ENCODE measurements around the gene RSPO4.
"Not testable (repeated sequence)": the region's sequence is repeated elsewhere in the genome, so short reads cannot be mapped to it uniquely, and the experiment has no call there.

RSPO4 gene

DNA sequence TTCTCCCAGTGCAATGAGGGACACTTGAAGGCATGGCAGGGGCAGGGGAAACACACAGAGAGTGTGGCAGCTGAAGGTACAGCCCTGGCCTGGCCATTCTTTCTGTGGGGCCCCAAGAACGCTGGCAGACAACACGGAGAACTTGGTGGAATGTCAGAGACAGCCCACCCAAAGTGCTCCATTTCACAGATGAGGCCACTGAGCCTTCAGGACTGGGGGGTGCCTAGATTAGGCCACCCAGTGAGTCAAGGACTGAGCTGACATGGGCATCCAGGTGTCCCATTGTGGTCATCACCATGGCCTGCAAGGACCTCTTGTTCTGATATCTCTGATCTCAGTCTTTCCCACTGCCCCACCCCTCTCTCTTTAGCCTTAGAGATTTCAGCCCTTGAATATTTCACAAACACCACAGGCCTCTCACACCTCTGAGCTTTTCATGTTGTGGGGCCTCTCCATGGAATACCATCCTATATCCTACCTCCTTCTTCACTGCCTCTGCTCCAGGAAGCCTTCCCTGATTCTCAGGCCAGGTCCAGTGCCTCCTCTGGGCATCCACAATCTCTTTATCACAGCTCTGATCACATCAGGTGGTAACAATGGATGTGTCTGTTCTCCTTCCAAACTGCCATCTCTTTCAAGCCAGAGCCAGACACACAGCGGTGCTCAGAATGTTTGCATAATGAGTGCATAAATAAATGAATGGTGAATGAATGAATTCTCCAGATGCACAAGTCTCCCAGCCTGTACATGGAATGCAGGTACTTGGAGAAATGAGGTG lies 2.0 kb upstream of the RSPO4 start:
- DNase-seq (ENCODE audit: low read depth): no peak

DNA sequence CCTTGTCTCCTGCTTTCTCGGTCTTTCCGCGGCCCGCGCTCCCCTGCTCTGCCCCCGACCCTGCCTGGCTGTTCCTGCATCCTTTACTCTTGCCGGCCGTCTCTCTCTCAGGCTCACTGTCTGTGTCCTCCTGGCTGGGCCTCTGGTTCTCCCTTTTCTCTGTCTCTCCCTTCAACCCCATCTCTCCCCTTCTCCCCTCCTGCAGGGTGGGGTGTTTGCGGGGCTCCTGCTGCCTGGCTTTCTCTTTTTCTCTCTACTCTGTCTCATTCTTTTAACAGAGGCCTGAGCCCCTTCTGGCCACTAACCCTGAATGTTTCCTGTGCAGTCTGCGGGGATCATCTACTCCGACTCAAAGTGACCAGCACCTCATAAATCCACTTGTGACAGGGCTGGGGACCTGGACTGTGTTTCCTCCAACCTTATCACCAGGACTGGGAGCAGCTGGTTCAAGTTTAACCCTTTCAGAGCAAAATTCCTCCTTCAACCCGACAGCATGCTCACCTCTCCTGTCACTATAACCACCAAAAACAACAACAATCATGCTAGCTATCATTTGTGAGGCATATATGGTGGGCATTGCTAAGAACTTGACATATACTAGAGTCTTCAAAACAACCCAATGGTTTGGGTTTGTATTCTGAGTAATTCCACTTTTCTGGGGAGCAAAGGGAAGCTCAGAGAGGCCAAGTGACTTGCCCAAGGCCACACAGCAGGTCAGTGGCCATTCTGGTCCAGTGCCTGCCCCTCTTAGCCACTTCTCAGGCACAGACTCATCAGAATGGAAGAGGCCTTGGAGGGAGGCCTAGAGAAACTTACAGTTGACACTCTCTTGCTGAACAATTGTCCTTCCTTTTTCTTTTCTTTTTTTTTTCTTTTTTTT lies 811 bp upstream of the RSPO4 start:
- DNase-seq (ENCODE audit: low read depth): peak; percentile 20

DNA sequence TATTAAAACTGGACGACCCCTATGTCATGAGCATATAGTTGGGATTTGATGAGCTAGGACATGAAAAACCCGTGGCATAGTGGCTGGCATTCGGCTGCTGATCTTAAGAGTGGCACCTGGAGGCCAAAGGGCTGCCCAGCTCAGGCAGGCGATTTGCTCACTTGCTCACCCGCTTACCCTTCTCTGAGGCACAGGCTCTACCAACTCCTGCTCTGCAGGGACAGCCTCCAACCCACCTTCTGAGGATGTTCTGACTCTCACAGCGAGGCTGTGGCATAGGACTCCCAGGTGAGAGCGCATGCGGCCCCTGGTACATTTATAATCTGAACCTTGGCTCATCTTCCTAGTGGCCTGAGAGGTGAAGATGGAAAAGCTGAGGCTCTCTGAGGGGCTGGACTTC lies 995 bp downstream of the RSPO4 start:
- no peak for DNase-seq (ENCODE audit: low read depth)

GRCh38 chr20:998231-998830 lies 3.8 kb downstream of the RSPO4 start:
- DNase-seq (ENCODE audit: low read depth): no peak

- no peak for DNase-seq (ENCODE audit: low read depth)
Observed at GRCh38 chr20:997486-997885, 4.6 kb downstream of the RSPO4 start.

GRCh38 chr20:997016-997415 lies 5.1 kb downstream of the RSPO4 start:
- no peak for DNase-seq (ENCODE audit: low read depth)

GRCh38 chr20:995170-995569 lies 6.9 kb downstream of the RSPO4 start:
- no peak for DNase-seq (ENCODE audit: low read depth)

DNA sequence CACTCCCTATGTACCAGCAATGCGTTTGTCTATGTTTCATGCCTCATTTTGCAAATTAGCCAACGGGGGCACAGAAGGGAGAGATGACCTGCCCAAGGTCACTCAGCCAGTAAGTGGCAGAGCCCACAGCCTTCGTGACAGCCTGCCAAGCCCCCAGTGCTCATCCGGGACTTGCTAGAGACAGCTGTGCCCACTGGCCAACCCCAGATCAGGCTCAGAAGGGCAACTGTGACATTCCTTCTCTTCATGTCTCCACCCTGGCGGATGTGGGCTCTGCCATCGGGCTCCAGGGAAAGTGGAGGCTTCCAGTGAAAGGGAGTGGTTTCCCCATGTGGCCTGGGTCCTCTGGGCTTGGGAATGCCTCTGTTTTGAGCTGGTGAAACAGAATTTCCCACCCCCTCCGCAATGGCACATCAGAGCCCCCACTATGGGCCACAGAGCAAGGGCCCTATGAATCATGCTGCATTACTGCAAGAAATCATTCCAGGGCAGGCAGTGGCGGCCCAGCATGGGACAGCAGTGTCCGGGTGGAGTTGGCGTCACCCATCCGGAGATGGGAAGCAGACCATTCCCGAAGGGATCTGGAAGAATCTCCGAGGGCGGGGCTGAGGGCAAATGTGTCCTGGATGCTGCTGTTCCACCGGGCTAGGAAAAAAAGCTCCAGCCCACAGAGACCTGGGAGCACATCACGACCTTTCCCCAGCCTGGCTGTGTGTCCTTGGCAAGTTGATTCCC lies 9.1 kb downstream of the RSPO4 start:
- peak; percentile 74 for DNase-seq (ENCODE audit: low read depth)

DNA sequence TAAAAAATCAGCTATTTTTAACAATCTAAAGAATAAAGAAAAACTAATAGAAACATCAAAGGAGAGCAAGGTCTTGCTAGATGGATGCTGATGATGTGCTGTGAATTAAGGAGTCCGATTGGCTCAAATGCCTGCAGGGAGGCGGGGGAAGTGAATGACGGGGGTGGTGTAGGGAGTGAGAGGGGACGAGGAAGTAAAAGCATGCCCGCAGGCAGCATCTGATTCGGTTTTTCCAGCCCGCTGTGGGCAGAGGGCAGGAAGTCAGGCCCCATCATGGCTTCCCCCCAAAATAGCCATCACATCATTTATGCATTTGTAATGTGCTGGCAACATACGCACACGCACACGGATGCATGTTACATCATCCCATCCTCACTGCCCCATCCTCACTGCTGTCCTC lies 10.3 kb downstream of the RSPO4 start:
- no peak for DNase-seq (ENCODE audit: low read depth)

DNA sequence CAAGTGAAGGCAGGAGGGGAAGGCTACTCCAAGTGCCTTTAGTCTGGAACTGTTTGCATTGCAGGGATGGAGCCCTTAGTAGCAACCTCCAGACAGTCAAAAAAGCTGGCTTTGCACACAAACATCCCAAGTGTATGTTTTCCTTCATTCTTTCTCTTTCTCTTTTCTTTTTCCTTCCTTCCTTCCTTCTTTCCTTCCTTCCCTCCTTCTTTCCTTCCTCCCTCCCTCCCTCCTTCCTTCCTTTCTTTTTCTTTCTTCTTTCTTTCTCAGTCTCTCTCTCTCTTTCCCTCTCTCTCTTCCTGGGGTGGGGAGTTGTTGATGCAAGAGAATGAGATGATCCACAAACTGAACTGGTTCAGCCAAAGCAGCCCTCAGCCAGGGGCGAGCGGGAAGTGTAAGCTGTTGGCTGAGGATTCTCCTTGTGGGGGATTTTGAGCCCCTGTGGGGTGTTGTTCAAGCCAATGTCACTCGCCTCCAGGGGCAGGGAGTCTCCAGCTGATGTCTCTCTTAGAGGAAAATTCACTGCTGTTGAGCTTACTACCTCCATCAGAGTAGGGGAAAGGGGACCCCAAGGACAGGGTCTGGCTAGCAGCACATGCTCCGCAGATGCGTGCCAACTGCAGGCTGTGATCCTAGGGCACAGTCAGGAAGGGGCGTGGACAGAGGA lies 11.7 kb downstream of the RSPO4 start:
- no peak for DNase-seq (ENCODE audit: low read depth)

DNA sequence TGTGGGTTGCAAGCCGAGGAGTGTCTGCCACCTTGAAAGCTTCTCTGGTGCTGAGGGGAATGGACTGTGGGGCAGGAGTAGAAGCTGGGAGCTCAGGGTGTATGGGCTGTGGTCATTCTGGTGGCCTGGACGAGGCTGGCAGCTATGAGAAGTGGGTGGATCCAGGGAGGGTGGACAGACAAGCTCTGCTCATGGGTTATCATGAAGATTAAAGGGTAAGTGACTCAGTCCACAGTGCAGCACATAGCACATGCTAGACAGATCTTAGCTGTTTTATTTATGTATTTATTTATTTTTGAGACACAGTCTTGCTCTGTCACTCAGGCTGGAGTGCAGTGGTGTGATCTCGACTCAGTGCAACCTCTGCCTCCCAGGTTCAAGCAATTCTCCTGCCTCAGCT lies 13.8 kb downstream of the RSPO4 start:
- DNase-seq (ENCODE audit: low read depth): no peak

- DNase-seq (ENCODE audit: low read depth): no peak
Observed at GRCh38 chr20:987677-988076, 14.4 kb downstream of the RSPO4 start.

GRCh38 chr20:986733-987355 lies 15.3 kb downstream of the RSPO4 start:
- DNase-seq (ENCODE audit: low read depth): peak; percentile 56

- DNase-seq (ENCODE audit: low read depth): not testable (repeated sequence)
Observed at GRCh38 chr20:984994-985393, 17.1 kb downstream of the RSPO4 start.

- DNase-seq (ENCODE audit: low read depth): no peak
Observed at GRCh38 chr20:982754-983153, 19.4 kb downstream of the RSPO4 start.

- DNase-seq (ENCODE audit: low read depth): no peak
Observed at GRCh38 chr20:977021-977420, 25.1 kb downstream of the RSPO4 start.

DNA sequence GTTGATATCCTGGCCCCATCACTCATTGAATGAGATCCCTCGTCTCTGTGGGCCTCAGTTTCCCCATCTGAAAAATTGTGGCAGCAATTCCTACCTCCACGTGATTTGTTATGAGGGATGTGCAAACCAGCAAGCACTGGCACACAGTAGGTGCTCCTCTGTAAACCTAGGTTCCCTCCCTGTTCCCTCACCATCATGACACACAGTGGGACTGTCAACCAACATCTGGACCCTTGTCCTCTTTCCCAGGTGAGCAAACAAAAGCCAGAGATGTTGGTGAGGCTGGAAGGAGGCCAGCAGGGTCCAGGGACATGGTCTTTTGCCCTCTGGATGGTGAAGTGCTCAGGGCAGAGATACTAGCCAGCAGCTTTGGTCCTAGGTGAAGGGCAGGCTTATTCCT lies 26.1 kb downstream of the RSPO4 start:
- DNase-seq (ENCODE audit: low read depth): no peak

DNA sequence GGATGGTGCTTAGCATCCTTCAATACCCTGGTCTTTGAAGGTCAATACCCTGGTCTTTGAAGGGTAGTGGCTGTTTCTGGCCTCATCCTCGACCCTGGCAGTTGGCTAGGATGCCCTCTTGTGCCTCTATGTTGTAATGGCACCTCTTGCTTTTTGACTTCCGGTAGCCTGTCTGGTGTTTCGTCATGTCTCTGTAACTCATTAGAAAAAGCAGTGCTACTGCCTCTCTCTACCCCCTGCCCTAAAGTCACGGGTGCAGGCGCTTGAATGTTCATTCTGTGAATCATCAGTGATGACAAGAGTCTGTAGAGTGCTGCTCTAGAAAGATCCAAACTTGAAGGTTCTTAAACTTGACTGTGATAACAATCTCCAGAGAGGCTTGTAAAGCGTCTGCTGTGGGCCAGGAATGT lies 28.3 kb downstream of the RSPO4 start:
- peak; percentile 92 for DNase-seq (ENCODE audit: low read depth)

DNA sequence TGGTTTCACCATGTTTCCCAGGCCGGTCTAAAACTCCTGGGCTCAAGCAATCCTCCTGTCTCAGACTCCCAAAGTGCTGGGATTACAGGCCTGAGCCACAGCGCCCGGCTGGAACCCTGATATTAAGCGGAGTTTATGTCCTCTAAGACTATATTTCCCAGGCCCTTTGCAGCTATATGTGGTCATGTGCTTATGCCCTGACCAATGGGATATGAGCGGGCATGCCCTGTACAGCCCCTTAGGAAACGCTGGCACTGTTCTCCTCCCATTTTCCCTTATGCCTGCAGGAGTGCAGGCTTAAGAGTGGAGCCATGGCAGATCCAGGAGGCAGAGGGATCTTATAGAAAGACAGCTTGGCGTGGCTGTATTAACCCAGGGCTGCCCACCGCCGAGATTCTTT lies 29.9 kb downstream of the RSPO4 start:
- no peak for DNase-seq (ENCODE audit: low read depth)

DNA sequence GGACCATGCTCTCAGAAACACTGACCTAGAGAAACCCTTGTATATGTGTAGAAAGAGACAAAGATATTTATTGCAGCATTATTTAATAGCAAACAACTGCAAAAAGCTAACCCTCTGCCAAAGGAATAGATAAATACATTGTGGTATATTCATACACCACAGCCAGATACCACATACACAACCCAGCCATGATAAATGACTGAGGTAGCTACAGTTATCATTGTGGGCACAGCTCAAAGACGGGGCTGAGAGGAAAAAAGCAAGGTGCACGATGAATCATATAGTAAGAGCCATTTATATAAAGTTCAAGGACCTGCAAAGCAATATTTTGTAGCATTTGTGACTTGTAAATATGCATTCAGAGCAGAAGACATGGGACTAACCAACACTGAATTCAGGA lies 30.8 kb downstream of the RSPO4 start:
- no peak for DNase-seq (ENCODE audit: low read depth)

DNA sequence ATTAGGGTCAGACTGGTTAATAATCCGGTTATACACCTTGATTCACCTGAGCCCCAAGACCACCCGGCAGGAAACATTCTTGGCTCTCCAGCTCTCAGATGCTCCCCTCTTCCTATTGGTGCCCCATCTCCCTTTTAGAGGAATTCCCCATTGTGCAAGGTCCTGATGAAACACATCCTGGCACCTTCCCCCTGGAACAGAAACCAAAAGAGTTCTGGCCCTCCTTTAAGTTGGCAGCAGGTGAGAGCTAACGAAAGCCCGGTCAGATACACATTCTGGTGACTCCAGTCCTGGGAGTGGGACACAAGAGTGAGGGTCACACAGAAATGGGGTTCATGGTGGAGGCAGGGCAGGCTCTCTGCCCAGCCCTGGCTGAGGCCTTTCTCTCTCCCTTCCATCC lies 32.2 kb downstream of the RSPO4 start:
- DNase-seq (ENCODE audit: low read depth): no peak
